GM23338 (cell line): ENCODE data around the gene GNAI2. TPM values are rescaled to one million over a fixed set of nuclear protein-coding genes. Genes with fewer than 3 reads are reported as not detected.

Experiments
- ATAC-seq: fragments of 200-7000 bp; cut with Tn5 transposase; 3 replicates; pipeline ENCODE4 v1.9.1; 2020
- DNase-seq: peaks from one replicate; pipeline ENCODE4 v3.0.0-alpha.2; 2015; ENCODE audit warnings: low spot score
- H2AFZ ChIP-seq: fragments of 200-600 bp; sonication (generic); 2 replicates; pipeline ENCODE4 v1.8.0; 2016; ENCODE audit warnings: antibody characterized with exemption, mild to moderate bottlenecking, moderate library complexity
- H3F3A ChIP-seq: fragments of 200-600 bp; sonication (generic); replicated peaks from 2 replicates; pipeline ENCODE4 v1.8.0; 2017; ENCODE audit warnings: antibody characterized with exemption, mixed run types, low read depth
- H3K27ac ChIP-seq: fragments of 200-600 bp; sonication (generic); 2 replicates; pipeline ENCODE4 v1.6.1; 2016; ENCODE audit warnings: low read depth
- H3K27me3 ChIP-seq: fragments of 200-600 bp; sonication (generic); 2 replicates; pipeline ENCODE4 v1.8.0; 2016; ENCODE audit warnings: mild to moderate bottlenecking, mixed run types, moderate library complexity; ENCODE audit not compliant: insufficient read depth
- H3K36me3 ChIP-seq: fragments of 200-600 bp; sonication (generic); 2 replicates; pipeline ENCODE4 v1.8.0; 2016; ENCODE audit warnings: mild to moderate bottlenecking; ENCODE audit not compliant: insufficient read depth
- H3K4me1 ChIP-seq: fragments of 200-600 bp; sonication (generic); 2 replicates; pipeline ENCODE4 v1.8.0; 2016; ENCODE audit warnings: mild to moderate bottlenecking, moderate library complexity; ENCODE audit not compliant: insufficient read depth
- H3K4me2 ChIP-seq: fragments of 200-600 bp; sonication (generic); 2 replicates; pipeline ENCODE4 v1.7.1; 2017; ENCODE audit warnings: mixed run types
- H3K4me3 ChIP-seq: fragments of 200-600 bp; sonication (generic); 2 replicates; pipeline ENCODE4 v1.6.1; 2016; ENCODE audit warnings: mixed run types
- H3K79me2 ChIP-seq: fragments of 200-600 bp; sonication (generic); replicated peaks from 2 replicates; pipeline ENCODE4 v1.8.0; 2017; ENCODE audit warnings: mild to moderate bottlenecking; ENCODE audit not compliant: insufficient read depth
- H3K9me2 ChIP-seq: fragments of 200-600 bp; sonication (generic); 2 replicates; pipeline ENCODE4 v1.8.0; 2017; ENCODE audit not compliant: insufficient read depth
- H4K20me1 ChIP-seq: fragments of 200-600 bp; sonication (generic); replicated peaks from 2 replicates; pipeline ENCODE4 v1.8.0; 2017; ENCODE audit warnings: mild to moderate bottlenecking; ENCODE audit not compliant: insufficient read depth
- H3K27ac Mint-ChIP-seq: 2 replicates; pipeline ENCODE4 v1.8.0; 2020; ENCODE audit warnings: inconsistent platforms, mild to moderate bottlenecking, moderate library complexity, mixed read lengths
- H3K27me3 Mint-ChIP-seq: 3 replicates; pipeline ENCODE4 v1.8.0; 2022; ENCODE audit warnings: low read depth, mild to moderate bottlenecking, moderate library complexity, mixed read lengths, inconsistent platforms; ENCODE audit not compliant: insufficient read depth, poor library complexity
- H3K36me3 Mint-ChIP-seq: 3 replicates; pipeline ENCODE4 v1.8.0; 2021; ENCODE audit warnings: low read depth, mild to moderate bottlenecking, inconsistent platforms, moderate library complexity, mixed read lengths
- H3K4me1 Mint-ChIP-seq: 3 replicates; pipeline ENCODE4 v1.8.0; 2020; ENCODE audit warnings: mild to moderate bottlenecking, inconsistent platforms, mixed read lengths
- H3K4me3 Mint-ChIP-seq: 3 replicates; pipeline ENCODE4 v1.8.0; 2021; ENCODE audit warnings: moderate library complexity, mild to moderate bottlenecking, inconsistent platforms, mixed read lengths
- H3K9me3 Mint-ChIP-seq: 3 replicates; pipeline ENCODE4 v1.8.0; 2020; ENCODE audit warnings: moderate library complexity, mild to moderate bottlenecking, inconsistent platforms, mixed read lengths
- CREB1 ChIP-seq: fragments of 250-450 bp; sonication (Bioruptor Pico); IDR thresholded peaks from 2 replicates; pipeline ENCODE4 v1.5.0; 2020; ENCODE audit warnings: low read depth, mild to moderate bottlenecking, moderate library complexity
- EZH2 ChIP-seq: fragments of 200-600 bp; sonication (generic); IDR thresholded peaks from one replicate; pipeline ENCODE4 v1.8.0; 2017; ENCODE audit warnings: antibody characterized with exemption, mild to moderate bottlenecking, low read depth; ENCODE audit not compliant: unreplicated experiment
- JUNB ChIP-seq: IDR thresholded peaks from one replicate; pipeline ENCODE4 v1.6.1; 2016; ENCODE audit warnings: antibody characterized with exemption; ENCODE audit not compliant: unreplicated experiment
- POLR2AphosphoS5 ChIP-seq: IDR thresholded peaks from 2 replicates; pipeline ENCODE4 v1.6.1; 2016; ENCODE audit warnings: antibody characterized with exemption, low read depth
- REST ChIP-seq: IDR thresholded peaks from one replicate; pipeline ENCODE4 v1.6.1; 2018; ENCODE audit warnings: antibody characterized with exemption; ENCODE audit not compliant: unreplicated experiment
- ZNF114 ChIP-seq: fragments of 250-450 bp; sonication (Bioruptor Pico); IDR thresholded peaks from 2 replicates; pipeline ENCODE4 v1.5.0; 2020; ENCODE audit warnings: mild to moderate bottlenecking, moderate library complexity
- ZNF331 ChIP-seq: fragments of 250-450 bp; sonication (Bioruptor Pico); IDR thresholded peaks from 2 replicates; pipeline ENCODE4 v1.5.0; 2020; ENCODE audit warnings: low read depth, mild to moderate bottlenecking, moderate library complexity
- polyA plus RNA-seq: library from polyadenylated mRNA; unstranded; fragments of >200 nt; fragmentation: Nextera tagmentation; extraction: Ambion mirVana; gene quantifications from 2 replicates; pipeline ENCODE4 v1.2.1, GENCODE V29; 2016
- total RNA-seq: library from RNA; depleted of rRNA; stranded (reverse); fragments of >200 nt; shearing (Covaris generic); gene quantifications from 2 replicates; pipeline ENCODE4 v1.2.3, GENCODE V29; 2014

Gene GNAI2
- total and polyA plus RNA-seq, 2 experiments from 2014 or later = 138 to 153 TPM

GRCh38 chr3:50239649-50240048 is 3.6 kb downstream of the GNAI2 start:
- peak overlapping the region; percentile 72 for H3K27ac Mint-ChIP-seq
- Histone ChIP-seq H3K36me3 (no peaks in the 10 kb centered on the region), H2AFZ (no peak overlapping the region), H3K4me3 (no peak overlapping the region; the same call in 1 of the 2 replicates), H3K9me2 (no peaks in the 10 kb centered on the region), H3K4me1 (peaks cover 69% of the 10 kb centered on the region), H3K4me2 (peak overlapping the region; percentile 84), H4K20me1 (peaks cover 42% of the 10 kb centered on the region), H3K79me2 (peaks cover 86% of the 10 kb centered on the region), H3K27ac (0 out of 2 replicates have a peak overlapping the region, but pooled peaks have one; percentile 97), H3F3A (peaks cover 32% of the 10 kb centered on the region), H3K27me3 (no peaks in the 10 kb centered on the region)
- H3K4me1 Mint-ChIP-seq = peaks cover 75% of the 10 kb centered on the region
- peaks cover 24% of the 10 kb centered on the region for H3K27me3 Mint-ChIP-seq
- TF ChIP-seq ZNF114 (CRISPR knock-in tag) (no peak), JUNB (no peak), REST (no peak), EZH2 (no peak)
- DNase-seq (no peak), ATAC-seq (peak; percentile 0; the same call in 1 of the 3 replicates)
- H3K36me3 Mint-ChIP-seq = peaks cover 11% of the 10 kb centered on the region
- peak overlapping the region; percentile 26; the same call in 2 of the 3 replicates for H3K4me3 Mint-ChIP-seq
- H3K9me3 Mint-ChIP-seq = no peaks in the 10 kb centered on the region

- ATAC-seq (peak; percentile 53), DNase-seq (peak; percentile 99)
- peaks cover 76% of the 10 kb centered on the region for H3K4me1 ChIP-seq
Measured at GRCh38 chr3:50241163-50241562, 5.2 kb downstream of the GNAI2 start.

More at GRCh38 chr3:50241163-50241562, 5.2 kb downstream of the GNAI2 start:
- Histone ChIP-seq H2AFZ (no peak overlapping the region), H3K4me2 (peak overlapping the region; percentile 84), H3K36me3 (no peaks in the 10 kb centered on the region), H3K9me2 (no peaks in the 10 kb centered on the region), H3F3A (peaks cover 34% of the 10 kb centered on the region), H3K27ac (peak overlapping the region; percentile 97), H4K20me1 (peaks cover 42% of the 10 kb centered on the region), H3K27me3 (no peaks in the 10 kb centered on the region), H3K4me3 (peak overlapping the region; percentile 60), H3K79me2 (peaks cover 92% of the 10 kb centered on the region)
- peaks cover 11% of the 10 kb centered on the region for H3K36me3 Mint-ChIP-seq
- peaks cover 84% of the 10 kb centered on the region for H3K4me1 Mint-ChIP-seq
- H3K27ac Mint-ChIP-seq = peak overlapping the region; percentile 95
- TF ChIP-seq POLR2AphosphoS5 (peak; percentile 41), ZNF331 (no peak), CREB1 (CRISPR knock-in tag) (peak; percentile 51; the same call in 1 of the 2 replicates)
- H3K9me3 Mint-ChIP-seq = no peaks in the 10 kb centered on the region
- peaks cover 27% of the 10 kb centered on the region for H3K27me3 Mint-ChIP-seq
- H3K4me3 Mint-ChIP-seq = peak overlapping the region; percentile 63
